ENCODE measurements around the gene EEF2. TPM values are rescaled to one million over a fixed set of nuclear protein-coding genes. Genes with fewer than 3 reads are reported as not detected.

Gene EEF2
- total RNA-seq, 2 donors from 2014 or later = 1,974 to 1,998 TPM

GRCh38 chr19:3975637-3976087 lies 9.6 kb downstream of the EEF2 start:
- peaks cover 43 to 47% of the 10 kb centered on the region in 2 donors for H3K36me3 ChIP-seq
- H3K9me3 ChIP-seq = no peaks in the 10 kb centered on the region
- no peaks in the 10 kb centered on the region for H3K4me1 ChIP-seq (replicated peaks)
- intact Hi-C loops (cut with DNase I) = no loop called here
- no peak overlapping the region for H3K27ac ChIP-seq
- no peak for DNase-seq (ENCODE audit: low spot score)
- WGBS = 80% methylated on average over 14 of the region's 14 CpGs
- no peaks in the 10 kb centered on the region for H3K27me3 ChIP-seq (replicated peaks; ENCODE audit: insufficient read depth)
- TF ChIP-seq, protein P1, sequence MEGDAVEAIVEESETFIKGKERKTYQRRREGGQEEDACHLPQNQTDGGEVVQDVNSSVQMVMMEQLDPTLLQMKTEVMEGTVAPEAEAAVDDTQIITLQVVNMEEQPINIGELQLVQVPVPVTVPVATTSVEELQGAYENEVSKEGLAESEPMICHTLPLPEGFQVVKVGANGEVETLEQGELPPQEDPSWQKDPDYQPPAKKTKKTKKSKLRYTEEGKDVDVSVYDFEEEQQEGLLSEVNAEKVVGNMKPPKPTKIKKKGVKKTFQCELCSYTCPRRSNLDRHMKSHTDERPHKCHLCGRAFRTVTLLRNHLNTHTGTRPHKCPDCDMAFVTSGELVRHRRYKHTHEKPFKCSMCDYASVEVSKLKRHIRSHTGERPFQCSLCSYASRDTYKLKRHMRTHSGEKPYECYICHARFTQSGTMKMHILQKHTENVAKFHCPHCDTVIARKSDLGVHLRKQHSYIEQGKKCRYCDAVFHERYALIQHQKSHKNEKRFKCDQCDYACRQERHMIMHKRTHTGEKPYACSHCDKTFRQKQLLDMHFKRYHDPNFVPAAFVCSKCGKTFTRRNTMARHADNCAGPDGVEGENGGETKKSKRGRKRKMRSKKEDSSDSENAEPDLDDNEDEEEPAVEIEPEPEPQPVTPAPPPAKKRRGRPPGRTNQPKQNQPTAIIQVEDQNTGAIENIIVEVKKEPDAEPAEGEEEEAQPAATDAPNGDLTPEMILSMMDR (IDR thresholded peaks at IDR 0.05) = no peak
- TF ChIP-seq POLR2A (IDR thresholded peaks at IDR 0.05) = no peak
- TF ChIP-seq POLR2AphosphoS5 (IDR thresholded peaks at IDR 0.05) = no peak
- H3K4me3 ChIP-seq = no peak overlapping the region

- DNase-seq (ENCODE audit: low spot score) = no peak
- H3K27ac ChIP-seq = no peak overlapping the region
- H3K4me1 ChIP-seq (replicated peaks) = no peaks in the 10 kb centered on the region
- intact Hi-C loops (cut with DNase I) = no loop called here
- no peaks in the 10 kb centered on the region for H3K9me3 ChIP-seq
- 82% methylated on average over 8 of the region's 8 CpGs for WGBS
- H3K36me3 ChIP-seq = peaks cover 38 to 42% of the 10 kb centered on the region in 2 donors
- TF ChIP-seq POLR2AphosphoS5 (IDR thresholded peaks at IDR 0.05) (no peak), POLR2A (IDR thresholded peaks at IDR 0.05) (no peak)
- TF ChIP-seq, protein P1 (IDR thresholded peaks at IDR 0.05) = no peak
- H3K4me3 ChIP-seq = no peak overlapping the region
- H3K27me3 ChIP-seq (replicated peaks; ENCODE audit: insufficient read depth) = no peaks in the 10 kb centered on the region
These were observed 10.1 kb downstream of the EEF2 start for GRCh38 chr19:3975144-3975543.

DNA sequence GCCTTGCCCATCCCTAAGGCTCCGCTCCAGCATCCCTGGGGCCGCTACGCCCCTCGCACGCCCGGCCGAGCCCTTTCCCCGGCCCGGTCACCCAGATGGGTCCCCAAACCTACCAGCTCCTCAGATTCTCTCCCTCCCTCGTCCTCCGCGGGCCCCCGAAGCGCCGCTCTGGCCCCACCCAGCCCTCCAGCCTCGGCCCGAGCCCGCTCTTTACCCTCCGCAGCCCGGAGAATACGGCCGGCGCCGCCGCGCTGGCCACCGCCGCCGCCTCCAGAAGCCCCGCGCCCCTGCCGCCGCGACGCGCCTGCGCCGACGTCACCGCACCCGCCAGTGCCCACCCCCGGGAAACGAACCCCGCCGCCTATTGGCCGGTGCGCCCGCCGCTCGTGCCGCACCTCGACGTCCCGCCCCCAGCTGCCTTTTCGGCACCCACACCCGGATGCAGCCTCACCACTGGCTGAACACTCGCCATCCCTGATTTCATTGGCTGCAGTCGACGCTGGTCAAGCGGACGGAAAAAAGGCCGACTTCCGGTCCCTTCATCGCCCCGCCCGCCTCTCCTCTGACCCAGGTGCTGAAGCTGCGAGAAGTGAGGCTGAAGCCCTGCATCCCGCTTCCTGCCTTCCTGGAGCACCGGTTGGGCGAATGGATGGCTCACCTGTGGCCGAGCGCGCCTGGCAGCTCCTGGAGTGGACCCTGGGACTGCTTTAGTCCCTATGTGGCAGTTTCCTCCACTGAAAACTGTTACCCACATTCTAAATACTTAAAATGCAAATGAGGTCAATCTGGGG lies 14.3 kb downstream of the EEF2 start, which contains the start of gene DAPK3:
Gene DAPK3 (minus strand): TSS at position 292 of the 791 bp plus-strand sequence. CDS start 1,364 bp downstream, outside the sequence.
- Histone ChIP-seq H3K36me3 (peaks cover 2 to 5% of the 10 kb centered on the region in 2 donors), H3K4me3 (peak within 1 kb of the TSS; percentile 97 to 99), H3K27ac (peak within 1 kb of the TSS; percentile 94 to 97), H3K27me3 (replicated peaks; ENCODE audit: insufficient read depth) (no peaks in the 10 kb centered on the region), H3K9me3 (no peaks in the 10 kb centered on the region), H3K4me1 (replicated peaks) (peaks cover 7% of the 10 kb centered on the region)
- TF ChIP-seq POLR2A (IDR thresholded peaks at IDR 0.05) = peak; percentile 93
- TF ChIP-seq, protein P1 (IDR thresholded peaks at IDR 0.05) = peak; percentile 27 to 83 (median 48)
- peak; percentile 97 for TF ChIP-seq POLR2AphosphoS5 (IDR thresholded peaks at IDR 0.05)
- DNase-seq (ENCODE audit: low spot score) = peak; percentile 98
- intact Hi-C loops (cut with DNase I) = loop anchor here (2.0 kb wide), 1 partner anchor 14 kb away; the partner anchor contains the start of gene EEF2
- 1% methylated on average over 71 of the region's 73 CpGs for WGBS

GRCh38 chr19:3970313-3970807 lies 14.9 kb downstream of the EEF2 start:
- Histone ChIP-seq H3K9me3 (no peaks in the 10 kb centered on the region), H3K27me3 (replicated peaks; ENCODE audit: insufficient read depth) (no peaks in the 10 kb centered on the region), H3K36me3 (no peaks in the 10 kb centered on the region), H3K4me1 (replicated peaks) (peaks cover 7% of the 10 kb centered on the region), H3K27ac (peak overlapping the region; percentile 94 to 97), H3K4me3 (peak overlapping the region; percentile 97 to 99)
- TF ChIP-seq POLR2A (IDR thresholded peaks at IDR 0.05) (no peak), POLR2AphosphoS5 (IDR thresholded peaks at IDR 0.05) (no peak)
- TF ChIP-seq, protein P1 (IDR thresholded peaks at IDR 0.05) = no peak
- WGBS = under 1% methylated on average over 22 of the region's 22 CpGs
- no peak for DNase-seq (ENCODE audit: low spot score)
- intact Hi-C loops (cut with DNase I) = loop anchor here (2.0 kb wide), 1 partner anchor 14 kb away; the partner anchor contains the start of gene EEF2
